ENCODE results near the gene WIPF3.

DNA sequence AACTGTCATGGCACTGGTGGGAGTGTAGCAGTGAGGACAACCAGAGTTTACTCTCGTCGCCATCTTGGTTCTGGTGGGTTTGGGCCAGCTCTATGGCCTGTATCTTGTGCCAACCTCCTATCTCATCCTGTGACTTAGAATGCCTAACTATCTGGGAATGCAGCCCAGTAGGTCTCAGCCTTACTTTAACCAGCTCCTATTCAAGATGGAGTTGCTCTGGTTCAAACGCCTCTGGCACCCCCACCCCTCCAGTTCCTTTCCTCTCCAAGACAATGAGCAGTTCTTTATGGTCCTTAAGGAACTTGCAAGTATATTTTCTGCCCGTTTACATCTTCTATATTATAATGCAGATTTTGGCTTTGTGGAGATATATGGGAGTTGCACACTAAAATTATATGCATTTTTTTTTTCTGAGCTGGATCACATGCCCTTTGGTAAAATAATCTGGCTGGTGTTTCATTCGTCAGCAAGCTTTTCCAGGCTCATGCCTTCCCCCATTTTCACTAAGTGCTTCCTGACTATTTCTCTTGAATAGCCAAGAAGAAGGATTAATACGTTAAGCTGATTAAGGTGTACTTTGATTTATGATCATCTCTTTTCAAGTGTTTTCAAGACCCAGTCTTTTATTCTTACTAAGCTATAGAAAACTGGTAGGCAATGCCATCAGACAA lies 11.2 kb upstream of the WIPF3 start:
- TF ChIP-seq ARNTL (CRISPR knock-in tag; IDR thresholded peaks at IDR 0.05; ENCODE audit: borderline replicate concordance, low read depth) (no peak), ZNF70 (CRISPR knock-in tag; IDR thresholded peaks at IDR 0.05) (no peak)
- TF ChIP-seq, protein P1, sequence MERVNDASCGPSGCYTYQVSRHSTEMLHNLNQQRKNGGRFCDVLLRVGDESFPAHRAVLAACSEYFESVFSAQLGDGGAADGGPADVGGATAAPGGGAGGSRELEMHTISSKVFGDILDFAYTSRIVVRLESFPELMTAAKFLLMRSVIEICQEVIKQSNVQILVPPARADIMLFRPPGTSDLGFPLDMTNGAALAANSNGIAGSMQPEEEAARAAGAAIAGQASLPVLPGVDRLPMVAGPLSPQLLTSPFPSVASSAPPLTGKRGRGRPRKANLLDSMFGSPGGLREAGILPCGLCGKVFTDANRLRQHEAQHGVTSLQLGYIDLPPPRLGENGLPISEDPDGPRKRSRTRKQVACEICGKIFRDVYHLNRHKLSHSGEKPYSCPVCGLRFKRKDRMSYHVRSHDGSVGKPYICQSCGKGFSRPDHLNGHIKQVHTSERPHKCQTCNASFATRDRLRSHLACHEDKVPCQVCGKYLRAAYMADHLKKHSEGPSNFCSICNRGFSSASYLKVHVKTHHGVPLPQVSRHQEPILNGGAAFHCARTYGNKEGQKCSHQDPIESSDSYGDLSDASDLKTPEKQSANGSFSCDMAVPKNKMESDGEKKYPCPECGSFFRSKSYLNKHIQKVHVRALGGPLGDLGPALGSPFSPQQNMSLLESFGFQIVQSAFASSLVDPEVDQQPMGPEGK (CRISPR knock-in tag; IDR thresholded peaks at IDR 0.05; ENCODE audit: borderline replicate concordance) = no peak

Data from SK-N-SH treated with all-trans-retinoic acid at 6 μM for 48 hours (cell line).